GM12892 (cell line): ENCODE results near the gene ANKRD39.
A peak's percentile ranks its signal among the peaks of the same experiment; 100 is the strongest.

Experiments
- POLR2A ChIP-seq: IDR thresholded peaks from 2 replicates; pipeline ENCODE4 v1.6.1; 2011; ENCODE audit warnings: low read depth, low read length, control low read depth
- POLR2AphosphoS5 ChIP-seq: IDR thresholded peaks from 2 replicates; pipeline ENCODE4 v1.6.1; 2011; ENCODE audit warnings: low read depth, low read length, control low read depth

DNA sequence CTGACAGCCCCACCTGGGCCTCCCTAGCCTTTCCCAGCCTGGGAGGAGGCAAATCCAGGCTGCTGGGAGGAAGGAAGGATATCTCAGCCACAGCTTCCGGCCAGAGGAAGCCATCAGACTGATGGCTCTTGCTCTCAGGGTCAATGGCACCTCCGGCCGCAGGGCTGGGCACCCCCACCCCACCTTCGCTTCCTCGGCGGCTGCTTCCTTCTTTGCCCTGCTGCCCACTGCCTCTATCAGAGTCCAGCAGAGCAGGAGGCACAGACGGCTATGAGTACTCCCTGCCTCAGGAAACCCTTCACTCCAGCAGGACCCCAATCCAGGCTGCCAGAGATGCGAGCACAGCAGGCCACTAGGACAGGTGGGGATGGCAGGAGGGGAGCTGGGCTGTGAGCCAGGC is 8.8 kb upstream of the ANKRD39 start:
- 0 out of 2 replicates have a peak, but pooled peaks have one; percentile 24 for TF ChIP-seq POLR2A
- no peak for TF ChIP-seq POLR2AphosphoS5
